ENCODE data around the gene DCAF8L2. TPM values are rescaled to one million over a fixed set of nuclear protein-coding genes. Genes with fewer than 3 reads are reported as not detected.

The DCAF8L2 gene
- total RNA-seq, 1 donor from 2014 or later: 0.29 TPM

- Mint-ChIP-seq H3K27me3 (no peaks in the 10 kb centered on the region), H3K4me3 (ENCODE audit: low read depth) (no peak overlapping the region), H3K36me3 (ENCODE audit: insufficient read depth) (peaks cover 3% of the 10 kb centered on the region), H3K9me3 (ENCODE audit: low read depth) (peaks cover 28% of the 10 kb centered on the region), H3K27ac (no peak overlapping the region), H3K4me1 (ENCODE audit: low read depth) (peaks cover 6% of the 10 kb centered on the region)
- no peak for DNase-seq (ENCODE audit: low spot score, unreplicated experiment)
- no peak for TF ChIP-seq CTCF (IDR thresholded peaks at IDR 0.05; ENCODE audit: unreplicated experiment)
These were observed 19.0 kb upstream of the DCAF8L2 start for GRCh38 chrX:27571164-27571563.

- H3K9me3 Mint-ChIP-seq (ENCODE audit: low read depth): peaks cover 22% of the 10 kb centered on the region
- H3K27ac Mint-ChIP-seq: no peak overlapping the region
- H3K4me1 Mint-ChIP-seq (ENCODE audit: low read depth): no peaks in the 10 kb centered on the region
- H3K4me3 Mint-ChIP-seq (ENCODE audit: low read depth): no peak overlapping the region
- no peak for TF ChIP-seq CTCF (IDR thresholded peaks at IDR 0.05; ENCODE audit: unreplicated experiment)
- no peak for DNase-seq (ENCODE audit: low spot score, unreplicated experiment)
- no peaks in the 10 kb centered on the region for H3K36me3 Mint-ChIP-seq (ENCODE audit: insufficient read depth)
- H3K27me3 Mint-ChIP-seq: no peaks in the 10 kb centered on the region
These were observed 14.6 kb upstream of the DCAF8L2 start for GRCh38 chrX:27575565-27575964.

GRCh38 chrX:27583976-27584375, 6.2 kb upstream of the DCAF8L2 start:
- H3K27me3 Mint-ChIP-seq: no peaks in the 10 kb centered on the region
- no peak for TF ChIP-seq CTCF (IDR thresholded peaks at IDR 0.05; ENCODE audit: unreplicated experiment)
- H3K27ac Mint-ChIP-seq: no peak overlapping the region
- no peak overlapping the region for H3K4me3 Mint-ChIP-seq (ENCODE audit: low read depth)
- no peaks in the 10 kb centered on the region for H3K36me3 Mint-ChIP-seq (ENCODE audit: insufficient read depth)
- H3K4me1 Mint-ChIP-seq (ENCODE audit: low read depth): no peaks in the 10 kb centered on the region
- no peak for DNase-seq (ENCODE audit: low spot score, unreplicated experiment)
- H3K9me3 Mint-ChIP-seq (ENCODE audit: low read depth): peaks cover 30% of the 10 kb centered on the region

GRCh38 chrX:27591938-27592337, 1.8 kb downstream of the DCAF8L2 start:
- Mint-ChIP-seq H3K9me3 (ENCODE audit: low read depth) (peaks cover 8% of the 10 kb centered on the region), H3K27ac (no peak overlapping the region), H3K4me3 (ENCODE audit: low read depth) (no peak overlapping the region), H3K27me3 (no peaks in the 10 kb centered on the region), H3K4me1 (ENCODE audit: low read depth) (peaks cover 7% of the 10 kb centered on the region), H3K36me3 (ENCODE audit: insufficient read depth) (no peaks in the 10 kb centered on the region)
- no peak for TF ChIP-seq CTCF (IDR thresholded peaks at IDR 0.05; ENCODE audit: unreplicated experiment)
- no peak for DNase-seq (ENCODE audit: low spot score, unreplicated experiment)

- Mint-ChIP-seq H3K9me3 (ENCODE audit: low read depth) (peaks cover 11% of the 10 kb centered on the region), H3K4me3 (ENCODE audit: low read depth) (no peak overlapping the region), H3K27me3 (no peaks in the 10 kb centered on the region), H3K4me1 (ENCODE audit: low read depth) (peaks cover 4% of the 10 kb centered on the region), H3K36me3 (ENCODE audit: insufficient read depth) (no peaks in the 10 kb centered on the region), H3K27ac (no peak overlapping the region)
- no peak for DNase-seq (ENCODE audit: low spot score, unreplicated experiment)
- TF ChIP-seq CTCF (IDR thresholded peaks at IDR 0.05; ENCODE audit: unreplicated experiment): no peak
These were observed 7.4 kb downstream of the DCAF8L2 start for GRCh38 chrX:27597508-27597907.

Data from progenitor cell of endocrine pancreas (in vitro differentiated cells).